ENCODE results near the gene MSL1.
A peak's percentile ranks its signal among the peaks of the same experiment; 100 is the strongest.

Gene MSL1

GRCh38 chr17:40121181-40122135 is at the start of gene MSL1:
MSL1 (plus strand) TSS chr17:40121971; CDS start chr17:40122613, 642 bp downstream.
- DNase-seq (ENCODE audit: low read depth, low spot score) = no peak

- DNase-seq (ENCODE audit: low read depth, low spot score) = peak; percentile 37
Measured at GRCh38 chr17:40072040-40072734, 49.6 kb upstream of the MSL1 start.

- no peak for DNase-seq (ENCODE audit: low read depth, low spot score)
Measured at GRCh38 chr17:40072735-40073346, 48.9 kb upstream of the MSL1 start.

GRCh38 chr17:40073454-40074174 is 48.2 kb upstream of the MSL1 start:
- no peak for DNase-seq (ENCODE audit: low read depth, low spot score)

- DNase-seq (ENCODE audit: low read depth, low spot score) = no peak
Measured at GRCh38 chr17:40074175-40074512, 47.6 kb upstream of the MSL1 start.

GRCh38 chr17:40074871-40075200 is 46.9 kb upstream of the MSL1 start:
- no peak for DNase-seq (ENCODE audit: low read depth, low spot score)

- DNase-seq (ENCODE audit: low read depth, low spot score) = no peak
Measured at GRCh38 chr17:40075201-40075941, 46.4 kb upstream of the MSL1 start.

GRCh38 chr17:40075942-40076498 is 45.8 kb upstream of the MSL1 start:
- no peak for DNase-seq (ENCODE audit: low read depth, low spot score)

GRCh38 chr17:40076591-40076990 is 45.2 kb upstream of the MSL1 start:
- no peak for DNase-seq (ENCODE audit: low read depth, low spot score)

GRCh38 chr17:40079545-40079944 is 42.2 kb upstream of the MSL1 start:
- no peak for DNase-seq (ENCODE audit: low read depth, low spot score)

GRCh38 chr17:40084477-40084876 is 37.3 kb upstream of the MSL1 start:
- DNase-seq (ENCODE audit: low read depth, low spot score) = no peak

GRCh38 chr17:40086150-40087044 is 35.4 kb upstream of the MSL1 start:
- DNase-seq (ENCODE audit: low read depth, low spot score) = no peak

- no peak for DNase-seq (ENCODE audit: low read depth, low spot score)
Measured at GRCh38 chr17:40087049-40087794, 34.5 kb upstream of the MSL1 start.

GRCh38 chr17:40087903-40088718 is 33.7 kb upstream of the MSL1 start:
- DNase-seq (ENCODE audit: low read depth, low spot score) = no peak

- no peak for DNase-seq (ENCODE audit: low read depth, low spot score)
Measured at GRCh38 chr17:40089077-40089895, 32.5 kb upstream of the MSL1 start.

- DNase-seq (ENCODE audit: low read depth, low spot score) = no peak
Measured at GRCh38 chr17:40090237-40091119, 31.3 kb upstream of the MSL1 start.
